Breast epithelium (tissue), 4 donors: ENCODE measurements around the gene UQCRH. TPM values are rescaled to one million over a fixed set of nuclear protein-coding genes. Genes with fewer than 3 reads are reported as not detected.
A peak's percentile ranks its signal among the peaks of the same experiment; 100 is the strongest.

Source experiments
- DNase-seq, 2 donors: peaks; one replicate each; pipeline ENCODE4 v3.0.0-alpha.2; 2019; ENCODE audit warnings: low spot score in 2 of 2
- H3K27ac ChIP-seq, 2 donors: fragments of 200-600 bp; sonication (generic) in 1 of 2; one replicate each; pipeline ENCODE4 v1.5.1; 2016 to 2019; ENCODE audit warnings: mild to moderate bottlenecking in 1 of 2
- H3K27me3 ChIP-seq, 2 donors: fragments of 200-600 bp; sonication (generic) in 1 of 2; one replicate each; pipeline versions ENCODE4 v1.5.1 to v1.6.0; 2017 to 2019; ENCODE audit warnings: control low read depth in 1 of 2, mild to moderate bottlenecking in 1 of 2
- H3K36me3 ChIP-seq: fragments of 200-600 bp; one replicate; pipeline ENCODE4 v1.5.1; 2019
- H3K4me1 ChIP-seq, 2 donors: fragments of 200-600 bp; sonication (generic); one replicate each; pipeline ENCODE4 v1.5.1; 2016 to 2019; ENCODE audit warnings: control low read depth in 1 of 2
- H3K4me3 ChIP-seq, 3 donors: fragments of 200-600 bp; sonication (generic); 1 replicate in 2 of 3; 2 replicates in 1 of 3; pipeline ENCODE4 v1.5.1; 2016 to 2019; ENCODE audit warnings: mild to moderate bottlenecking in 3 of 3, moderate library complexity in 2 of 3
- H3K9me3 ChIP-seq, 2 donors: fragments of 200-600 bp; sonication (generic) in 1 of 2; one replicate each; pipeline ENCODE4 v1.5.1; 2016 to 2019; ENCODE audit warnings: control low read depth in 1 of 2
- CTCF ChIP-seq, 3 donors: fragments of 450-650 bp; IDR thresholded peaks; one replicate each; pipeline ENCODE4 v1.5.1; 2016 to 2017; ENCODE audit warnings: antibody characterized with exemption in 3 of 3, mild to moderate bottlenecking in 3 of 3, moderate library complexity in 3 of 3
- POLR2A ChIP-seq: fragments of 450-650 bp; IDR thresholded peaks from one replicate; pipeline ENCODE4 v1.6.1; 2016; ENCODE audit warnings: antibody characterized with exemption, mild to moderate bottlenecking, moderate library complexity
- POLR2AphosphoS5 ChIP-seq, 3 donors: sonication (generic); formaldehyde crosslinking; IDR thresholded peaks; one replicate each; pipeline ENCODE4 v1.6.1; 2017; ENCODE audit warnings: antibody characterized with exemption in 3 of 3
- intact Hi-C: fragments of 100-400 bp; cut with DNase I; formaldehyde crosslinking; loops from one replicate; pipeline ENCODE4 v1.15.1; 2023; ENCODE audit warnings: low total_unique reads
- total RNA-seq, 3 donors: library from RNA; depleted of rRNA; stranded (reverse); fragments of >200 nt; gene quantifications; one replicate each; pipeline ENCODE4 v1.1.0, GENCODE V29; 2016

UQCRH gene
- total RNA-seq, 3 donors from 2014 or later, result 300 to 334 (median 301) TPM

DNA sequence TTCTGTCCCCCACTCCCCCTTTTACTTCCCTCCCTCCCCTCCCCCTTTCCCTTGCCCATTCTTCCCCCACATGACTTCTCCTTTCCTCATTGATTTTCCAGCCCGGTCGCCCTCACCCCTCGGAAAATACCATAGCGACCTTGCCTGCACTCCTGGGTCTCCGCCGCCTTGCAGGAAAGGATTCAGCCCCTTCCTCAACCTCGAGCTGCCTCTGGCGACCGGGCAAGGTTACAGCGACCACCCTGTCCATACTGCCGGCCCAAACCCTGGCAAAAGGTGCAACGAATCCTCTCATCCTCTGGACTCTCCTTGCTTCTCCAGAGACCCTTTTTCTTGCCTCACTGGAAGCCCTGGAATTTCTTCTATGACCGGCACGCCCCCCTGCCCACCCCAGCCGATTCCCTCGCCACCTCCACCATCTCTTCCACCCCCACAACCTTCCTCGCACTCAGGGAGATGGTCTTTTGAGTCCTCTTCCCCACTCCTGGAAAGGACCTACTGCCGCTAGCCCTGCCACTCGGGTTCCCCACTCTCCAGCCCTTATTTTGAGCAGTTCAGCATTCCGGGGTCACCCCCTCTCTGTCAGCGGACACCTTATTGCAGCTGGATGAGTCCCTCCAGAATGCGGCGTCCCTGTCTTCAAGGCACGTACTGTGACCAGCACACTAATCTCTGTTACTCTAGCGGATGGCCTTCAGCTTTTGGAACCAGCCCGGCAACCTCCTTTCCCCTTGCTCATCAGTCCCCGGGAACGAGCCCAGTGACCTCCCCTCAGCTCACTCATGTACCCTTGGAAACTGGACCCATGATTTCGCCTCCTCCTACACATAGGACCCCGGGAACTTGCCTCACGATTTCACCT lies 38.0 kb downstream of the UQCRH start:
- no peak for DNase-seq
- H3K27ac ChIP-seq, result peak overlapping the region; percentile 98 to 99
- no peaks in the 10 kb centered on the region for H3K27me3 ChIP-seq
- peak overlapping the region; percentile 65 to 85 (median 77) for H3K4me3 ChIP-seq
- H3K36me3 ChIP-seq, result peaks cover 3% of the 10 kb centered on the region
- no peaks in the 10 kb centered on the region for H3K9me3 ChIP-seq
- no peak for TF ChIP-seq CTCF (IDR thresholded peaks at IDR 0.05)
- TF ChIP-seq POLR2A, result no peak
- TF ChIP-seq POLR2AphosphoS5 (IDR thresholded peaks at IDR 0.05), result no peak
- intact Hi-C loops, result loop anchor here (1.0 kb wide), 1 partner anchor 9 kb away; no protein-coding TSS in a partner anchor
- peaks cover 5 to 6% of the 10 kb centered on the region in 2 donors for H3K4me1 ChIP-seq

DNA sequence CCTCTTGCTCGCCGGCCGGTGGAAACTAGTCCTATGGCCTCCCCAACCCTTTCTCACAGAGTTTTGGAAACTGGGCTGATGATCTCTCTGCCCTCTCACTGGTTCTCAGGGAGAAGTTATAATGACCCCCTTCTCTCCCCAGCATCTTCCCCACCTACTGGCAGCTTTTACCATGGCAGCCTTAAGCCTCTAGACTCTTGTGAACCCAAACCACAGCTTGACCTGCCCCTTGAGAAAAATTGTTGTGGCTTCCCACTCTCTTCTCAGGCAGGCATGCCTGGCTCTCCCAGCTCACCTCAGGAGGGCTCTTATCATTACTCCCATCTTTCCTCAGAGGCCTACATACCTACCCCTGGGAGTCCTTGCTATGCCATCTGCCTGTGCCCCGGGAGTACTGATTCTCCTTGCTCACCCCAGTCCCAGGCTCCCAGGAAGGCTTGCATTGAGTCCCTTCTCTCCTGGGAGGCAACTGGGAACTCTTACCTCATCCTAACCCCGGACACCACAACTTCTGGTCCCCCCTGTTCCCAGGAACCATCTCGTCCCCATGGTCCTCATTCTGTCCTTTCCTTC lies 38.7 kb downstream of the UQCRH start:
- Histone ChIP-seq H3K27me3 (no peaks in the 10 kb centered on the region), H3K4me3 (peak overlapping the region in 1 of 3 donors; percentile 85), H3K27ac (peak overlapping the region; percentile 98 to 99), H3K36me3 (peaks cover 3% of the 10 kb centered on the region), H3K4me1 (peaks cover 5 to 6% of the 10 kb centered on the region in 2 donors), H3K9me3 (no peaks in the 10 kb centered on the region)
- TF ChIP-seq POLR2AphosphoS5 (IDR thresholded peaks at IDR 0.05) (no peak), CTCF (IDR thresholded peaks at IDR 0.05) (no peak)
- no peak for DNase-seq
- intact Hi-C loops, result no loop called here

DNA sequence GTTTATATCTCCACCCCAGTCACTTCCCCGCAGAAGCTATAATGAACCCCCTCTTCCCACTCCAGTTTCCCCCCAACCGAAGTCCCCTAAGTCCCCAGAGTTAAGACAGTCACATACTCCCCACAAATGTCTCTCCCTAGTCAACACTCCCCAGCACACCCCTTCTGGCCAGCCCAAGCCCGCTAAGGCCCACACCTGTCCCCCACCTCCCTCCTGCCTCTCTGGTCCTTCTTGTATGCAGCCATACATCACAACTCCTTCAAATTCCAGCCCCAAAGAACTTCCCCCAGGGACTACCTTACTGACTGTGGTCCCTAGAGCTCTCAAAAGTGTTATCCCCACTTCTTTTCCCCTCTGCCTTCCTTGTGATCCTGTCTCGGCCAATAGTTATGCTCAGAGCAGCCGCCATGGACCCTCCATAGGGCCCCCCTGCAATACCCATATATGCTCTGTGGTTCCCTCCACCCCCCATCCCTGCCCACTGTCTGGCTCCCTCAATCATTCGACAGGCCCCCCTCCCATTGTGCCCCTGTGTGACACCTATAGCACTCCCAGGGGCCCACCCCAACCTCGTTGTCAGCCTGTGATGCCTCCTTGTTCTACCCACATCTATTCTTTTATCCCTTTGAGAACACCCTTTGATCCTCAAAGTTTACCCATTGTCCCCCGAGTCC lies 39.3 kb downstream of the UQCRH start:
- H3K4me3 ChIP-seq, result no peak overlapping the region
- intact Hi-C loops, result no loop called here
- H3K36me3 ChIP-seq, result peaks cover 3% of the 10 kb centered on the region
- H3K9me3 ChIP-seq, result no peaks in the 10 kb centered on the region
- H3K27me3 ChIP-seq, result no peaks in the 10 kb centered on the region
- H3K27ac ChIP-seq, result peak overlapping the region; percentile 98 to 99
- H3K4me1 ChIP-seq, result peaks cover 5 to 6% of the 10 kb centered on the region in 2 donors
- TF ChIP-seq POLR2AphosphoS5 (IDR thresholded peaks at IDR 0.05) (no peak), CTCF (IDR thresholded peaks at IDR 0.05) (no peak), POLR2A (no peak)
- DNase-seq, result no peak

GRCh38 chr1:46343351-46343695 lies 39.8 kb downstream of the UQCRH start:
- intact Hi-C loops, result no loop called here
- Histone ChIP-seq H3K9me3 (no peaks in the 10 kb centered on the region), H3K4me1 (peaks cover 5 to 6% of the 10 kb centered on the region in 2 donors), H3K4me3 (no peak overlapping the region), H3K27ac (no peak overlapping the region), H3K27me3 (no peaks in the 10 kb centered on the region), H3K36me3 (peaks cover 3% of the 10 kb centered on the region)
- DNase-seq, result no peak
- TF ChIP-seq POLR2A (no peak), POLR2AphosphoS5 (IDR thresholded peaks at IDR 0.05) (no peak), CTCF (IDR thresholded peaks at IDR 0.05) (no peak)

- peaks cover 5 to 6% of the 10 kb centered on the region in 2 donors for H3K4me1 ChIP-seq
- TF ChIP-seq CTCF (IDR thresholded peaks at IDR 0.05) (no peak), POLR2AphosphoS5 (IDR thresholded peaks at IDR 0.05) (no peak), POLR2A (no peak)
- intact Hi-C loops, result no loop called here
- H3K27me3 ChIP-seq, result no peaks in the 10 kb centered on the region
- H3K9me3 ChIP-seq, result no peaks in the 10 kb centered on the region
- no peak overlapping the region for H3K4me3 ChIP-seq
- H3K36me3 ChIP-seq, result peaks cover 3% of the 10 kb centered on the region
- H3K27ac ChIP-seq, result no peak overlapping the region
- DNase-seq, result no peak
These were observed 40.2 kb downstream of the UQCRH start for GRCh38 chr1:46343705-46344104.
